Measurements from ENCODE around the gene ADGB. TPM values are rescaled to one million over a fixed set of nuclear protein-coding genes. Genes with fewer than 3 reads are reported as not detected.

The ADGB gene
- total and polyA plus RNA-seq, 9 of the 15 experiments (the other 6 are each of a cell fraction or from before 2014, with no cell fraction given), result not detected

GRCh38 chr6:146861716-146862115, 262.9 kb downstream of the ADGB start (continued):
- no peak for TF ChIP-seq SAP30 (IDR thresholded peaks at IDR 0.05; ENCODE audit: borderline replicate concordance, insufficient read depth, low read depth, low read length, poor library complexity, severe bottlenecking)
- TF ChIP-seq ZNF395 (CRISPR knock-in tag; IDR thresholded peaks at IDR 0.05), result 0 out of 2 replicates have a peak, but pooled peaks have one; percentile 73
- no peak for TF ChIP-seq TCF7 (IDR thresholded peaks at IDR 0.05; ENCODE audit: borderline replicate concordance)
- TF ChIP-seq MEF2D (tag; conservative IDR thresholded peaks at IDR 0.05; ENCODE audit: low read depth), result no peak
- no peak for TF ChIP-seq ZNF347 (CRISPR knock-in tag; IDR thresholded peaks at IDR 0.05; ENCODE audit: low read depth)
- TF ChIP-seq ZNF77 (CRISPR knock-in tag; IDR thresholded peaks at IDR 0.05), result 0 out of 2 replicates have a peak, but pooled peaks have one; percentile 6
- TF ChIP-seq ZNF431 (CRISPR knock-in tag; IDR thresholded peaks at IDR 0.05), result no peak
- TF ChIP-seq ZNF644 (tag; IDR thresholded peaks at IDR 0.05; ENCODE audit: low read depth), result no peak
- TF ChIP-seq XRCC3 (IDR thresholded peaks at IDR 0.05), result no peak
- TF ChIP-seq ZNF696 (CRISPR knock-in tag; conservative IDR thresholded peaks at IDR 0.05), result no peak; the same call in 1 of the 2 replicates
- no peak for TF ChIP-seq E2F5 (CRISPR knock-in tag; IDR thresholded peaks at IDR 0.05)
- no peak; the same call in 1 of the 2 replicates for TF ChIP-seq PML (IDR thresholded peaks at IDR 0.05; ENCODE audit: low read length)
- no peak for TF ChIP-seq KAT7 (CRISPR knock-in tag; IDR thresholded peaks at IDR 0.05; ENCODE audit: borderline replicate concordance)
- TF ChIP-seq FOXJ2 (tag; IDR thresholded peaks at IDR 0.05), result no peak
- TF ChIP-seq ZNF324 (CRISPR knock-in tag; IDR thresholded peaks at IDR 0.05), result no peak
- no peak for TF ChIP-seq PRPF4 (IDR thresholded peaks at IDR 0.05; ENCODE audit: insufficient read depth, low read depth, low read length, poor library complexity, severe bottlenecking)
- peak; percentile 87; the same call in 1 of the 2 replicates for TF ChIP-seq ERF (CRISPR knock-in tag; IDR thresholded peaks at IDR 0.05)
- peak; percentile 23; the same call in 1 of the 2 replicates for TF ChIP-seq ZBTB9 (CRISPR knock-in tag; IDR thresholded peaks at IDR 0.05)
- TF ChIP-seq HMGXB4 (CRISPR knock-in tag; IDR thresholded peaks at IDR 0.05), result no peak
- no peak for TF ChIP-seq HDAC2 (IDR thresholded peaks at IDR 0.05)
- no peak for TF ChIP-seq ATF7 (IDR thresholded peaks at IDR 0.05)
- no peak for TF ChIP-seq CGGBP1 (CRISPR knock-in tag; IDR thresholded peaks at IDR 0.05)
- no peak for TF ChIP-seq SRF (CRISPR knock-in tag; IDR thresholded peaks at IDR 0.05)
- no peak for TF ChIP-seq CXXC5 (CRISPR knock-in tag; IDR thresholded peaks at IDR 0.05)
- TF ChIP-seq RNF2 (IDR thresholded peaks at IDR 0.05), result no peak
